GM23248 (cell line): ENCODE measurements around the gene PHOX2B.

Experiments
- EZH2 ChIP-seq: fragments of 200-600 bp; sonication (generic); IDR thresholded peaks from 2 replicates; pipeline ENCODE4 v1.6.1; 2018; ENCODE audit warnings: antibody characterized with exemption, mild to moderate bottlenecking; ENCODE audit not compliant: insufficient read depth, poor library complexity, severe bottlenecking
- EZH2phosphoT487 ChIP-seq: fragments of 200-600 bp; sonication (generic); IDR thresholded peaks from 2 replicates; pipeline ENCODE4 v1.6.1; 2018; ENCODE audit warnings: antibody characterized with exemption, moderate library complexity, mild to moderate bottlenecking, low read depth; ENCODE audit not compliant: insufficient read depth

DNA sequence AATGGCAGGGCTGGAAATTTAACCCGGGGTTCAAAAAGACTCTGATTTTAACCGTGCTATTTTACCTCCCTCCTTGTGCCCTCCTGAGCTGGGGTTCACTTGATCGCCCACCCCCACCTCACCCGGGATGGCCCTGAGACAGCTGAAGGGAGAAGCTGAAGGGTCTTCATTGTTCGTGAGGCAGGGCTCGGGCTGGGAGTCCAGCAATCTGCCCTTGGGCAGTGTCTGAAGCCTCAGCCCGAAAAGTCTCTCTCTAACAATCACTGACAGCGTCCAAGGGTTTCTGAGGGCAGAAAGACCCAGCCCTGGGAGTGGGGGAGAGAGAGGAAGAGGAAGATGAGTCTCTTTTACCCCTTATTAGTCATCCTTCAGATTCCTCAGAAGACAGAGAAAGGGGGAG lies 39.4 kb upstream of the PHOX2B start:
- TF ChIP-seq EZH2phosphoT487 (no peak), EZH2 (no peak)
